ENCODE measurements around the gene TMEM63C.

TMEM63C gene
- long read RNA-seq, donor 1: 0 reads
- long read RNA-seq, donor 2: 0 reads
- long read RNA-seq, donor 3: 0 reads
- long read RNA-seq, donor 4: 0 reads
- long read RNA-seq, donor 5: 0 reads
- long read RNA-seq, donor 6: 0 reads
- long read RNA-seq, donor 7: 0 reads
- long read RNA-seq, donor 8: 0 reads

GRCh38 chr14:77181603-77182437, at the start of gene TMEM63C:
Gene TMEM63C (plus strand): TSS chr14:77181798. CDS start chr14:77218814, 37,016 bp downstream.
- DNase-seq: peak; percentile 76

DNA sequence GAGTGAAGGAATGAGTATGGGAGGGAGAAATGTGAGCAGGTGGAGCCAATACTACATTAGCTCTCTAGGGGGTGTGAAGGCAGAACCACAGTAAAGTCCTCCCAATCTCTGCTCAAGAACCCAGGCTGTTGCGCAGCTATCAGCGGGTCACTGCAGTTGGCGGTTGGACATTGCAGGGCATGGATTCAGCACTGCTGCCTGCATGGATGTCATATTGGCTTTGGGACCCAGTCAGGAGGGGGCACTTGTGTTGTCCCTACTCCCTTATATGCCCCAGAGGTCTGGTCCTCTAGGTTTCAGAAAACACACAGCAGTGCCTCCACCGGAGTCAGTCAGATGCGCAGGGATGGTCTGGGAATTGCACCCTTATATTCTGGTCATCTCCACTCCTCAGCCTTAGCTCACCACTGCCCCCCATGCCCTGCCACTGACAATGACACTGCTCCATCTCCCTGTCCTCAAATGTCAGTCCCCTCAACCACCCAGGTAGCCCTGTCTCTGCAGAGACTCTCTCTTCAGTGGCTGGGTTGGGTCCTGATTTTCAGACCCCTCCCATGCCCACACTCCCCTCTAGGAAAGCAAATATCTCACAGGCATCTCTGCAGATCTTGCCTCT, 49.6 kb upstream of the TMEM63C start:
- no peak for DNase-seq

GRCh38 chr14:77133720-77134338, 47.8 kb upstream of the TMEM63C start:
- peak; percentile 61 for DNase-seq

DNA sequence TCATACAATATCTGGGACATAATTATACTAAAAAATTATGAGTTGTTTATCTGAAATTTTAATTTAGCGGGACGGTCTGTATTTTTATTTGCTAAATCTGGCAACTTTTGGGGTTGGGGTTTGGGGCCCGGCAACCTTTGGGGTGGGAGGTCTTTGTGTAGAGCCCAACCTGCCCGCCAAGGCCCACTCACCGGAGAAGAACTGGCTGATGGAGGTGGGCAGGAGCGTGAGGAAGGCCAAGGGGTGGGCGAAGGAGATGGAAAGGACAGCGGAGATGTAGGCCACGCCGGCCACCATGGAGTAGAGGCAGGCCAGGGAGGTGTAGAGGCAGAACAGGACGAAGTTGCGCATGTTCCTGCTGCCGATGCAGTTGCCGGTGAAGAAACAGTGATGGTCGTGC, 42.6 kb upstream of the TMEM63C start:
- DNase-seq: no peak

GRCh38 chr14:77139540-77140358, 41.8 kb upstream of the TMEM63C start:
- peak; percentile 32 for DNase-seq

DNA sequence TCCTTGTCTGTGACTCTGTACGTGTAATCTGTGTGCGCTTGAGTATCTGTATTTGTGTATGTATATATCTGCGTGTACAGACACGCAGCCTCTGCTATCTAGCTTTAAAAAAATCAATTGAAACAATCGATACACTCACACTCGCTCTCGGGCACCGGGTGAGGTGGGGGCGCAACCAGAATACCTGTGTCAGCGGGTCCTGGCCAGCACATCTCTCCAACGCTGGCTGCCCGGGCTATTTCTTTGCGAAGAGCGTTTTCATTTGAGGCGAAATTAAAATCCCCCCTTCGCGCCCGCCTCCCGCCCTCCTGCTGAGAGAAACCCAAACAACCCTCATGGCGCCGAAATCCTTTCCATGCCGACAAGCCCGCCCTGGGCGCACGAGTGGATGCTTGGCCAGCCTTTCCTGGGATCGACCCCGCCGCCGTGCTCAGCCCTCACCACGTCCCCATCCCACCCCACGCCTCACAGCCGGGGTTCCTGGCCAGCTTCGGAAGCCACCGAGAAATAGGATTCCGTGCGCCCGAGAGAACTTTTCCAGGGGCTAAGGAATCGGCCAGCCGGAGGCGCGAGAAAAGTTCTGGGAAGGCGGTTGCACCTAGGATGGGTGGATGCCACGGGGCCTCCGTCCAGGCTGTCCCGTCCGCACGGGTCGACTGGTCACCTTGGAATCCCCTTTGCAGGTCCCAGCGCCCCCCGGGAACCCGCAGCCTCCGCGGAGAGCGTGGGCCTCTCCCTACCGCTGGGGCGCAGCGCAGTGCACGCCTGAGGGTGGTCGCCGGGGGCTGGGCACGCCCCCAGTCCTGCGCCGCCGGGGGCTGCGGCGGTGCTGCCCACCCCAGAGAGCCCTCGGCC, 41.0 kb upstream of the TMEM63C start:
- DNase-seq: peak; percentile 72

GRCh38 chr14:77141214-77142004, 40.2 kb upstream of the TMEM63C start, which contains the start of gene ZDHHC22:
Gene ZDHHC22 (minus strand): TSS chr14:77141791. CDS start chr14:77139738, 2,053 bp downstream.
- DNase-seq: peak; percentile 91

DNA sequence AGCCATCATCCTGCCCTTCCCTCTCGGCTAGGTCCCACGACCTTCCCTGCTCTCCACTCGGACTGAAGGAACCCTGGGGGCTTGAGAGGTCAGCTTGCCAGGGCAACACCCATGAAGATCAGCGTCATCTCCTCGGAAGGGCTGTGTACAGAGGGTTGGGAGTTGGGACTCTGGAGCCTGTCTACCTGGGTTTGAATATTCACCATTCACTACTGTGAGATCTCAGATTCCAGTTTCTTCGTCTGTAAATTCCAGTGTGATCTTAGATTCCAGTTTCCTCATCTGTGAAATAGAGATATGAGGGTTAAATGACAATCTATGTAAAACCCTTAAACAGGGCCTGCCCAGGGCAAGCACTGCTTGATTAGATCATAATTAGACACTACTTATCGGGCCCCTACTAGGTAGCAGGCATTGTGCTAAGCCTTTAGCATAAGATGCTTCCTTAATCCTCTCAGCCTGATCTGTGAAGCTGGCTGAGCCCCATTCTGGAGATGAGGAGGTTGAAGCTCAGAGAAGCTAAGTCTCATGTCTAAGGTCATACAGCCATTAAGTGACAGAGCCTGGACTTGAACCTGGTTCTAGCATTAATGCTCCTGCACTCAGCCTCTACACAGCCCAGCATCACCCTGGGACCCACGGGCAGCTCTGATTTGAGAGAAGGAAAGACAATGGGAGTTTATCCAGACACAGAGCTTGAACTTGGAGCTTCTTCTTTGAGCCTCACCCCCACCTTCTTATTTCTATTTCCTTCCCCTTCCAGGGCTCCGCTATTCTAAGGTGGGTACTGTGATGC, 39.4 kb upstream of the TMEM63C start:
- DNase-seq: no peak

GRCh38 chr14:77143071-77143470, 38.5 kb upstream of the TMEM63C start:
- no peak for DNase-seq

DNA sequence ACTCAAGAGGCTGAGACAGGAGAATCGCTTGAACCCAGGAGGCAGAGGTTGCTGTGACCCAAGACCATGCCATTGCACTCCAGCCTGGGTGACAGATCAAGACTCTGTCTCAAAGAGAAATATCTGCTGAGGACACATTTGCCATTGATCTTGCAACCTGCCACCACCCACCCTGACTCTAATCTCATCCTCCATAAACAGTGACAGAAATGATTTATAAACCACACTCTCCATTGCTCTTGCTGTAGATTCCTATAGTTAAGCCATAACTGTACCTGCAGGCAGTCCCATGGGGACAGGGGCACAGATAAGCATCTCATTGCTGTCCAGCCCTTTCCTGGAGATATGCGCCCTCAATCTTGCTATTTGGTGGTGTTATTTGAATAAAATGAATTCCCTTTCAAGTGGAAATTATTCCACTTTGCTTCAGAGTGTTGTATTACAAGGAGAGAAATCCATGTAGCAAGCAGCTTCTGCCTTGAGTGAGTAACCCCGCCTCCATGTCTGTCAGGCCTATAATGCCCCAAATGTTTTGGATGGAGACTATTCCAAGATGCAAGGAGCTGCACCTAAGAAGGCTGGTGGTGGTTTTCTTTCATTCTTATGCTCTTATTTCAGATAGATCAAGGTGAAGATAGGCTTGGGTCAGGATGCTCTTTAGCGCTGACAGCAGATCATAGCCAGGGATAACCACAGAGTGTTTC, 37.0 kb upstream of the TMEM63C start:
- DNase-seq: no peak

DNA sequence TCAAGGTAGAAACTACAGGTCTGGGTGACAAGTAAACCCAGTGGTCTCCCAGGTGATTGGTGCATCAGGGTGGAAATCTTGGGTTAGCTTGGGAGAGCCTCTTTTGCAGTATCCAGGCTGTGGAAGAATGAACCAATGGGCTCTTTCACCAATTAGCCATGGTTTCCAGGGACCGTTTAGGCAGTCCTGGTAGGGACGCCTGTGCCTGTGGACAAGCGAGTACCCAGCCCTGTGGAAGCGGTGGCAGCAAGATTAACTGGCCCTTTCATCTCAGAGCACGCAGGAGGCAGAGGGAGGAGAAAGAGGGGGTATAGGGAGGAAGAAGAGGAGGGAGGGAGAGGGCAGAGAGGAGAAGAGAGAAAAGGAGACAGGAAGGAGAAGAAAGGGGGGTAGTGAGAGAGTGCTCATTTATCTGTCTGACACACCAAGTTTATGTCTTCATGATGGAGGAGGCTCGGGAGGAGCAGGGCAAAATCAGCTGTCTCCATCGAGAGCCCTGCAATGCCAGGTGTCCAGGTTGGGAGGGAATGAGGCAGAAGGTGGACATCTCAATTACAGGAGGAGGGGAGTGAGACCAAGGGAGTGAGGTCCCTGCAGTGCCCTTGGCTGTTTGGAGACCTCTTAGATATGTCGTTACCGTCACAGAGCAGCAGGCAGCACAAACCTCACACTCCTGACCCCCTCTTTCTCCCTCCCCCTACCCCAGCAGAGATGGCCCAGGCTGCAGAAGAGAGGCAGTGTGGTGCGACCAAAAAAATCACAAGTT, 35.4 kb upstream of the TMEM63C start:
- no peak for DNase-seq

DNA sequence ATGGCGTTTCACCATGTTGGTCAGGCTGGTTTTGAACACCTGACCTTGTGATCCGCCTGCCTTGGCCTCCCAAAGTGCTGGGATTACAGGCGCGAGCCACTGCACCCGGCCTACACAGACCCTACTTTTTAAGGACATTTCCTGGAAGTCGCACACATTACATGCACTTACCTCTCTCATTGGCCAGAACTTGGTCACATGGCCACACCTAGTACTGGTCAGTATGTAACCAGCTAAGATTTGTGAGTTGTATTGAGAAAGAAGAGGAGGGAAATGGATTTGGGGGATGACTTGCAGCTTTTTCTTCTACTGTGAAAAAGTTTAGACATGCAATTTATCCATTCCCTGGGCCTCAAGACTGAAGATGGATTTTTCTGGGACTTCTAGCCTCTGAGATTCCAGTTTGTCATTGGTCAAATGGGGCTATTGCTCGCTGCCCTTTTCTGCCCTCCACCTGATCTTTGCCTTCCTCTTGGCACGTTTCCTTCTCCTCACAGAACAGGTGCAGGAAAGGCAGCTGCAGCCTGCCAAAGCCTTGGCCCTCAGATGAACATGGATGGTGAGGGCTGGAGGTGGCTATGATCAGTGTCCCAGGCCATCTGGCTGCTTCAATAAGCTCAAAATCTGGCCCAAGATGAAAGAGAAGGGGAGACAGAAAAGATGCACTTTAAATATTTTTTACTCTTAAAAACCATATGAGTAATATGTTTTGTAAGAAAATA, 32.9 kb upstream of the TMEM63C start:
- no peak for DNase-seq

DNA sequence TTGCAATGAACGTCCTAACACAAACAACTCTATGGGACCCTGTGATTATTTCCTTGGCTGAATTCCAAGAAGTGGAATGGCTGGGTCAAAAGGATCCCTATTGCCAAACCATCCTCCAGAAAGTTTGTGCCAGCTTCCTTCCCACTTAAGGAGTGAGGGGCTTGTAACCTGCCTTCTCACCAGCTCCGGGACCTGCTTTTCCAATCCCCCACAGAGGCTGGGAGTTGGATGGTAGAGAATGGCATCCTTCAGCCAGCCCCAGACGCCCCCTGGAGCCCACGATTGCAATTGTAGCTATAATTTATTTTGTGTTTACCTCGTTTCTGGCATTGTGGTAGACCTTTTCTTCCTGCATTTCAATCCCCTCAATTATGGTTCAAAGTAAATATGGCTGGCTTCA, 30.4 kb upstream of the TMEM63C start:
- no peak for DNase-seq

GRCh38 chr14:77151918-77152588, 29.5 kb upstream of the TMEM63C start:
- no peak for DNase-seq

DNA sequence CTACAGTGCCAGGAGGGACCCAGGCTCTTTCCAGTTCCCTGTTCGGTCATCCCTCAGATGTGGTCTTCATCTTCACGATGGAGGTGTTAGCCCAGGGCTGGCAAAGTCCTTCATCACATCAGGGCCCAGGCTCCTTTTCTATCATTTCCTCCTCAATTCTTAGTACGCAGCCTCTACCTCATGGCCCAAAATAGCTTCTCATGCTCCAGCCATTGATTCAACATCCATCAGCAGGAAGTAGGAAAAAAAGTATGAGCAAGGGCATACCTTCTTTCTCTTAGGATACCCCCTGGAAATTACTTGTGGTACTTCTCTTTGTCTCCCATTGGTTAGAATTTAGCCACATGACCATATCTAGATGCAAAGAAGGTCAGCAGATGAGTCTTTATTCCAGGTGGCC, 27.8 kb upstream of the TMEM63C start:
- no peak for DNase-seq

GRCh38 chr14:77154421-77154820, 27.2 kb upstream of the TMEM63C start:
- no peak for DNase-seq

DNA sequence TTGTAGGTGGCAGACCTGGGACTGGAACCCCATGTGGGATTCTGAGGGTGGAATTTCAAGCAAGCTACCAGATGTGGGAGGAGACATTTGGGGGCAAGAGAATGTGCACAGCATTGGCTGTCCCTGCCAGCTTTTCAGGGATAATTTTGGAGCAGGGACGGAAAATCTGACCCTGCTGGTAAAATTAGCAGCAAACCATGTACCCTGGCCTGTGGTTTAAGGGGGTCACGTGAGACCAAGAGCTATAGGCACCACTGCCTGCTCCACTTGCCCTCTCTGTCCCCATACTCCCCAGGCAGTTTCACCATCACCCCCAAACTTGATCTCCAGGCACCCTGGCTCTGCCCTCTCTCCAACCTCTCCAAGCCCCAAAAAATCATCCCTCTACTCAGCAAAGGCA, 26.5 kb upstream of the TMEM63C start:
- no peak for DNase-seq

Measured in right kidney (tissue), 9 donors.